ENCODE data around the gene ZNF366. TPM values are rescaled to one million over a fixed set of nuclear protein-coding genes. Genes with fewer than 3 reads are reported as not detected.

Gene ZNF366
- polyA plus RNA-seq, 2 of the 4 experiments (the other 2 are of a cell fraction): not detected

DNA sequence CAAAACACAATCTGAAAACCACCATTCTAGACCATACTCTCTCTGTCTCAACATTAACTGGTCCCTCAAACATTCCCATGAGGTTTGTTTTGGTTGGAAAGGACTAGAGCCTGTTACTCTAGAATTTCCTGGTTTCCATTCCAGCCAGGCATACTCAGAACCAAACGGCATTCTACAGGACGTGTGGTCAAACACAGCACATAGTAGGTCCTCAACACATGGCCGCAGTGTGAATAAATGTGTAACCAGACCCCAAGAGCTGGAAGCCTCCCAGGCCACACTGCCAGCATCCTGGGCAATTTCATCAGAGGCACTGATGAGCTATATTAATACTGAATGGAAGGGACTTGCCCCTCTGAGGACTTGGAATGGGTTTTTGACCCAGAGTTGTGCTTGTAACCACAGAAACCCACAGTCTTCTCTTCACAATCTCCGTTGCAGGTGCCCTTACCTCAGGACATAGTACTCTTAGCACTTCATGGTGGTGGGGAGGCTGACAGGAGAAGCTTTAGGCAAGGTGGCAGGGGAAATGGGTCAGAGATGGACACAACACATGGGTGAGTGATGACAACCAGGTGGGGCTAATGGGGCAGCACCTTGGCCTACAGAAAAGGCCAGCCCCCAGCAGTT is 66.0 kb downstream of the ZNF366 start:
- ATAC-seq: no peak
- TF ChIP-seq SREBF2 (IDR thresholded peaks at IDR 0.05): no peak
- no peak for TF ChIP-seq PHF8 (IDR thresholded peaks at IDR 0.05; ENCODE audit: borderline replicate concordance, low read depth)
- no peak for TF ChIP-seq TFCP2L1 (CRISPR knock-in tag; IDR thresholded peaks at IDR 0.05)
- TF ChIP-seq, protein P1, sequence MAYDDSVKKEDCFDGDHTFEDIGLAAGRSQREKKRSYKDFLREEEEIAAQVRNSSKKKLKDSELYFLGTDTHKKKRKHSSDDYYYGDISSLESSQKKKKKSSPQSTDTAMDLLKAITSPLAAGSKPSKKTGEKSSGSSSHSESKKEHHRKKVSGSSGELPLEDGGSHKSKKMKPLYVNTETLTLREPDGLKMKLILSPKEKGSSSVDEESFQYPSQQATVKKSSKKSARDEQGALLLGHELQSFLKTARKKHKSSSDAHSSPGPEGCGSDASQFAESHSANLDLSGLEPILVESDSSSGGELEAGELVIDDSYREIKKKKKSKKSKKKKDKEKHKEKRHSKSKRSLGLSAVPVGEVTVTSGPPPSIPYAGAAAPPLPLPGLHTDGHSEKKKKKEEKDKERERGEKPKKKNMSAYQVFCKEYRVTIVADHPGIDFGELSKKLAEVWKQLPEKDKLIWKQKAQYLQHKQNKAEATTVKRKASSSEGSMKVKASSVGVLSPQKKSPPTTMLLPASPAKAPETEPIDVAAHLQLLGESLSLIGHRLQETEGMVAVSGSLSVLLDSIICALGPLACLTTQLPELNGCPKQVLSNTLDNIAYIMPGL (CRISPR knock-in tag; IDR thresholded peaks at IDR 0.05; ENCODE audit: borderline replicate concordance): no peak
- TF ChIP-seq JUNB (IDR thresholded peaks at IDR 0.05): no peak
- no peak for TF ChIP-seq RCOR1 (IDR thresholded peaks at IDR 0.05; ENCODE audit: low read depth, low read length)
- TF ChIP-seq FOSL2 (IDR thresholded peaks at IDR 0.05): no peak
- no peak for TF ChIP-seq FOSL2 (CRISPR knock-in tag; IDR thresholded peaks at IDR 0.05)
- TF ChIP-seq, protein P2, sequence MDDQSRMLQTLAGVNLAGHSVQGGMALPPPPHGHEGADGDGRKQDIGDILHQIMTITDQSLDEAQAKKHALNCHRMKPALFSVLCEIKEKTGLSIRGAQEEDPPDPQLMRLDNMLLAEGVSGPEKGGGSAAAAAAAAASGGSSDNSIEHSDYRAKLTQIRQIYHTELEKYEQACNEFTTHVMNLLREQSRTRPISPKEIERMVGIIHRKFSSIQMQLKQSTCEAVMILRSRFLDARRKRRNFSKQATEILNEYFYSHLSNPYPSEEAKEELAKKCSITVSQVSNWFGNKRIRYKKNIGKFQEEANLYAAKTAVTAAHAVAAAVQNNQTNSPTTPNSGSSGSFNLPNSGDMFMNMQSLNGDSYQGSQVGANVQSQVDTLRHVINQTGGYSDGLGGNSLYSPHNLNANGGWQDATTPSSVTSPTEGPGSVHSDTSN (IDR thresholded peaks at IDR 0.05): no peak
- WGBS (ENCODE audit: missing lambda C conversion rate): 84% methylated on average over 4 of the region's 4 CpGs
- Histone ChIP-seq H3K9me3 (no peaks in the 10 kb centered on the region), H3K27ac (peak overlapping the region; percentile 2 to 73; a peak in 3 of 6 replicates), H3K4me2 (0 out of 3 replicates have a peak overlapping the region, but pooled peaks have one; percentile 22), H3K4me1 (peaks cover 29% of the 10 kb centered on the region), H3K4me3 (no peak overlapping the region)
- DNase-seq (ENCODE audit: low read depth in 1 of 2, low spot score in 1 of 2): no peak
- FAIRE-seq: no peak
- ChIA-PET CTCF (interaction anchor here (1.4 kb wide), 1 partner anchor 9 kb away, joined by 3 read pairs; no protein-coding TSS in a partner anchor), POLR2A (no interaction called here)

- FAIRE-seq (no peak), ATAC-seq (no peak), DNase-seq (ENCODE audit: low read depth in 1 of 2, low spot score in 1 of 2) (no peak)
- H3K9me3 ChIP-seq: no peaks in the 10 kb centered on the region
- TF ChIP-seq HES2 (IDR thresholded peaks at IDR 0.05): no peak
- no peak for TF ChIP-seq TP53 (CRISPR knock-in tag; IDR thresholded peaks at IDR 0.05)
- no peak for TF ChIP-seq ZFP36 (IDR thresholded peaks at IDR 0.05; ENCODE audit: borderline replicate concordance, partially characterized antibody)
- TF ChIP-seq SREBF2 (IDR thresholded peaks at IDR 0.05): no peak
- TF ChIP-seq, protein P3, sequence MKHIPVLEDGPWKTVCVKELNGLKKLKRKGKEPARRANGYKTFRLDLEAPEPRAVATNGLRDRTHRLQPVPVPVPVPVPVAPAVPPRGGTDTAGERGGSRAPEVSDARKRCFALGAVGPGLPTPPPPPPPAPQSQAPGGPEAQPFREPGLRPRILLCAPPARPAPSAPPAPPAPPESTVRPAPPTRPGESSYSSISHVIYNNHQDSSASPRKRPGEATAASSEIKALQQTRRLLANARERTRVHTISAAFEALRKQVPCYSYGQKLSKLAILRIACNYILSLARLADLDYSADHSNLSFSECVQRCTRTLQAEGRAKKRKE (CRISPR knock-in tag; IDR thresholded peaks at IDR 0.05; ENCODE audit: low read depth): no peak
- TF ChIP-seq FOXS1 (CRISPR knock-in tag; IDR thresholded peaks at IDR 0.05): no peak
- no peak for TF ChIP-seq RCOR1 (IDR thresholded peaks at IDR 0.05; ENCODE audit: low read depth, low read length)
- TF ChIP-seq RFX5 (IDR thresholded peaks at IDR 0.05): no peak
- no peak for TF ChIP-seq RAD21 (conservative IDR thresholded peaks at IDR 0.05 in 1 of 2, IDR thresholded peaks at IDR 0.05 in 1 of 2)
- no peak for TF ChIP-seq HOXB5 (CRISPR knock-in tag; IDR thresholded peaks at IDR 0.05)
- TF ChIP-seq, protein P4, sequence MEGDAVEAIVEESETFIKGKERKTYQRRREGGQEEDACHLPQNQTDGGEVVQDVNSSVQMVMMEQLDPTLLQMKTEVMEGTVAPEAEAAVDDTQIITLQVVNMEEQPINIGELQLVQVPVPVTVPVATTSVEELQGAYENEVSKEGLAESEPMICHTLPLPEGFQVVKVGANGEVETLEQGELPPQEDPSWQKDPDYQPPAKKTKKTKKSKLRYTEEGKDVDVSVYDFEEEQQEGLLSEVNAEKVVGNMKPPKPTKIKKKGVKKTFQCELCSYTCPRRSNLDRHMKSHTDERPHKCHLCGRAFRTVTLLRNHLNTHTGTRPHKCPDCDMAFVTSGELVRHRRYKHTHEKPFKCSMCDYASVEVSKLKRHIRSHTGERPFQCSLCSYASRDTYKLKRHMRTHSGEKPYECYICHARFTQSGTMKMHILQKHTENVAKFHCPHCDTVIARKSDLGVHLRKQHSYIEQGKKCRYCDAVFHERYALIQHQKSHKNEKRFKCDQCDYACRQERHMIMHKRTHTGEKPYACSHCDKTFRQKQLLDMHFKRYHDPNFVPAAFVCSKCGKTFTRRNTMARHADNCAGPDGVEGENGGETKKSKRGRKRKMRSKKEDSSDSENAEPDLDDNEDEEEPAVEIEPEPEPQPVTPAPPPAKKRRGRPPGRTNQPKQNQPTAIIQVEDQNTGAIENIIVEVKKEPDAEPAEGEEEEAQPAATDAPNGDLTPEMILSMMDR (IDR thresholded peaks at IDR 0.05): no peak
- TF ChIP-seq MYC (IDR thresholded peaks at IDR 0.05; ENCODE audit: borderline replicate concordance, low read length): no peak
- POLR2A ChIA-PET: no interaction called here
- WGBS (ENCODE audit: missing lambda C conversion rate): 15% methylated on average over 1 of the region's 1 CpG
- peak overlapping the region; percentile 52 for H3K4me2 ChIP-seq
- CTCF ChIA-PET: interaction anchor here (1.4 kb wide), 1 partner anchor 8 kb away, joined by 3 read pairs; no protein-coding TSS in a partner anchor
- no peak overlapping the region for H3K4me3 ChIP-seq
- peak overlapping the region in 1 of 2 experiments; percentile 25; a peak in 2 of 6 replicates for H3K27ac ChIP-seq
- H3K4me1 ChIP-seq: peaks cover 29% of the 10 kb centered on the region
Measured at GRCh38 chr5:72440207-72440638, 67.0 kb downstream of the ZNF366 start.

Data from A549 (cell line).